Endothelial cell of umbilical vein (primary cell): ENCODE measurements around the gene PCDHGB4. TPM values are rescaled to one million over a fixed set of nuclear protein-coding genes. Genes with fewer than 3 reads are reported as not detected.

Experiments
- BruUV-seq: library from RNA; stranded (reverse); fragments of 400-500 nt; replicated peaks from 2 replicates; lab custom pipeline; 2021; lab: Mats Ljungman, UMichigan
- CTCF ChIA-PET: fragments of 300-600, 350-600 bp; sonication (Branson Sonifier 250); formaldehyde crosslinking; loops from one replicate; lab custom pipeline; 2021; ENCODE audit warnings: antibody characterized with exemption, inconsistent platforms; lab: Charles Lee
- POLR2A ChIA-PET: fragments of 300-600, 350-600 bp; sonication (Branson Sonifier 250); formaldehyde crosslinking; loops from one replicate; lab custom pipeline; 2021; ENCODE audit warnings: antibody characterized with exemption, inconsistent platforms; lab: Charles Lee
- DNase-seq: peaks from one replicate; pipeline ENCODE4 v3.0.0-alpha.2; 2011; ENCODE audit warnings: low read depth, low spot score
- FAIRE-seq: peaks from 2 replicates; lab custom pipeline; 2011; peaks lifted over from hg19 to GRCh38; lab: Jason Lieb, UNC
- H2AFZ ChIP-seq: 2 replicates; pipeline ENCODE4 v1.6.0; 2012; ENCODE audit warnings: low read depth, low read length, control low read depth, inconsistent platforms
- H3K27ac ChIP-seq: 2 replicates; pipeline ENCODE4 v1.5.1; 2011; ENCODE audit warnings: low read depth, mild to moderate bottlenecking, control low read depth, low read length, moderate library complexity; ENCODE audit not compliant: insufficient read depth
- H3K27me3 ChIP-seq, 2 experiments: 2 replicates each; pipeline versions ENCODE4 v1.6.0 to v1.6.1; 2011; ENCODE audit warnings: low read length in 2 of 2, mixed read lengths in 1 of 2; ENCODE audit not compliant: control insufficient read depth in 2 of 2, insufficient read depth in 2 of 2
- H3K36me3 ChIP-seq, 2 experiments: 2 replicates in 1 of 2; 3 replicates in 1 of 2; pipeline ENCODE4 v1.5.1; 2011; ENCODE audit warnings: low read length in 2 of 2, mild to moderate bottlenecking in 1 of 2, moderate library complexity in 1 of 2; ENCODE audit not compliant: control insufficient read depth in 2 of 2, insufficient read depth in 2 of 2; ENCODE audit errors: extremely low read depth in 1 of 2
- H3K4me1 ChIP-seq: 3 replicates; pipeline ENCODE4 v1.5.1; 2011; ENCODE audit warnings: mild to moderate bottlenecking, low read length; ENCODE audit not compliant: control insufficient read depth, insufficient read depth; ENCODE audit errors: extremely low read depth
- H3K4me2 ChIP-seq: 2 replicates; pipeline ENCODE4 v1.6.1; 2011; ENCODE audit warnings: low read length, control low read depth, mixed read lengths; ENCODE audit not compliant: insufficient read depth
- H3K4me3 ChIP-seq, 3 experiments: fragments of 200-600 bp in 1 of 3; sonication (generic), shearing (Covaris generic) in 1 of 3; replicated peaks in 1 of 3; 2 replicates each; pipeline ENCODE4 v1.5.1; 2011 to 2016; ENCODE audit warnings: control low read depth in 3 of 3, low read length in 3 of 3, mild to moderate bottlenecking in 2 of 3, inconsistent platforms in 1 of 3, low read depth in 1 of 3, moderate library complexity in 1 of 3; ENCODE audit not compliant: insufficient read depth in 1 of 3
- H3K79me2 ChIP-seq: 2 replicates; pipeline ENCODE4 v1.6.0; 2012; ENCODE audit warnings: low read length, inconsistent platforms; ENCODE audit not compliant: control insufficient read depth, insufficient read depth
- H3K9ac ChIP-seq: replicated peaks from 2 replicates; pipeline ENCODE3; 2011; ENCODE audit warnings: low read length, control low read depth; ENCODE audit not compliant: insufficient read depth; ENCODE audit errors: extremely low read depth
- H3K9me1 ChIP-seq: replicated peaks from 3 replicates; pipeline ENCODE4 v1.6.0; 2011; ENCODE audit warnings: mild to moderate bottlenecking, low read length; ENCODE audit not compliant: control insufficient read depth, insufficient read depth; ENCODE audit errors: extremely low read depth
- H3K9me3 ChIP-seq: replicated peaks from 2 replicates; pipeline ENCODE4 v1.5.1; 2012; ENCODE audit warnings: low read length, inconsistent platforms; ENCODE audit not compliant: control insufficient read depth, insufficient read depth
- H4K20me1 ChIP-seq: replicated peaks from 2 replicates; pipeline ENCODE3; 2011; ENCODE audit warnings: mild to moderate bottlenecking, low read length; ENCODE audit not compliant: control insufficient read depth, insufficient read depth; ENCODE audit errors: extremely low read depth
- EZH2 ChIP-seq: IDR thresholded peaks from 2 replicates; pipeline ENCODE4 v1.6.1; 2012; ENCODE audit warnings: borderline replicate concordance, low read depth, mild to moderate bottlenecking, moderate library complexity, low read length, inconsistent platforms; ENCODE audit not compliant: severe bottlenecking
- GATA2 ChIP-seq: IDR thresholded peaks from 2 replicates; pipeline ENCODE4 v1.7.0; 2011; ENCODE audit warnings: low read depth, mild to moderate bottlenecking, moderate library complexity, mixed read lengths, low read length; ENCODE audit not compliant: insufficient read length, insufficient read depth
- JUN ChIP-seq: IDR thresholded peaks from 2 replicates; pipeline ENCODE4 v1.6.1; 2011; ENCODE audit warnings: borderline replicate concordance, low read depth; ENCODE audit not compliant: insufficient read length, insufficient read depth
- MYC ChIP-seq: IDR thresholded peaks from one replicate; pipeline ENCODE4 v1.6.1; 2011; ENCODE audit warnings: mild to moderate bottlenecking, low read depth, low read length
- POLR2AphosphoS5 ChIP-seq: IDR thresholded peaks from 2 replicates; pipeline ENCODE4 v1.6.1; 2012; ENCODE audit warnings: low read depth, mild to moderate bottlenecking, control low read depth, low read length, moderate library complexity; ENCODE audit not compliant: insufficient read depth
- dilution Hi-C: fragments of 300-500 bp; cut with MboI; formaldehyde crosslinking; loops from one replicate; pipeline ENCODE4 v1.15.0; 2019; ENCODE audit warnings: low sequenced_read_pairs; ENCODE audit not compliant: extremely low pct_ligation_motif_present
- intact Hi-C: fragments of 100-400 bp; cut with micrococcal nuclease; formaldehyde crosslinking; loops from one replicate; pipeline ENCODE4 v1.10.0; 2022
- polyA plus RNA-seq, 4 experiments: library from polyadenylated mRNA; depleted of rRNA in 3 of 4; stranded (reverse) in 3 of 4; unstranded in 1 of 4; fragments of >200 nt; gene quantifications; 2 replicates each; pipeline versions ENCODE4 v1.2.1 to v1.2.3, GENCODE V29; 2011 to 2012; ENCODE audit warnings: missing spikeins in 1 of 4
- total RNA-seq: library from RNA; stranded (reverse); gene quantifications from 2 replicates; pipeline ENCODE4 v1.2.3, GENCODE V29; 2021
- TF ChIP-seq, protein P1 (sequence below), 2 donors: IDR thresholded peaks; 1 replicate in 1 of 2; 2 replicates in 1 of 2; pipeline ENCODE4 v1.5.1; 2011; ENCODE audit warnings: low read length in 2 of 2, mild to moderate bottlenecking in 2 of 2, moderate library complexity in 2 of 2, control low read depth in 1 of 2, inconsistent platforms in 1 of 2, low read depth in 1 of 2; ENCODE audit not compliant: insufficient read depth in 1 of 2; ENCODE audit errors: extremely low read depth in 1 of 2

PCDHGB4 gene
- total and polyA plus RNA-seq, 2 donors (not counting 3 experiments of a cell fraction or from before 2014, with no cell fraction given): 6.5 to 6.9 TPM

DNA sequence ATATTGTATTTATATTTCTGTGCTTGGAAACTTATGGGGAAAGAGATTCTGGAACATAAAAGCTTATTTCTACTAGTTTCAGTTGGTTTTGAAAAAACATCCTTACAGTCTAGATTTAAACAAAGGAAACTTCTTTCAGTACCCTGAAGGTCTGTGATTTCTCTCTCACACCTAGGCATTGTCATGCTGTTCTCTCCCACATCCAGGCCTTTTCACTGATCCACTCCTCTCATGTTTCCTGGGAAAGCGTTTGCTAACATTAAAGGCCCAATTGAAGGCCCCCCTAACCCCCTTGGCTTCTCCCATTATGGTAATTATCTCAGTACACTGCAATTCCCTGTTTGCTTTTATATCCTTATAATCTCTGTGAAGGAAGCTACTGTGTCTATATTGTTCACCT lies 44.7 kb upstream of the PCDHGB4 start:
- Histone ChIP-seq H4K20me1 (no peaks in the 10 kb centered on the region), H3K27ac (no peak overlapping the region), H3K27me3 (peaks cover 12 to 32% of the 10 kb centered on the region in 2 experiments), H3K4me2 (no peak overlapping the region), H3K9ac (no peak overlapping the region), H3K79me2 (no peaks in the 10 kb centered on the region), H3K4me3 (no peak overlapping the region), H3K4me1 (peaks cover 3% of the 10 kb centered on the region), H3K9me3 (no peaks in the 10 kb centered on the region), H3K9me1 (no peaks in the 10 kb centered on the region), H3K36me3 (no peaks in the 10 kb centered on the region), H2AFZ (no peak overlapping the region)
- TF ChIP-seq MYC (no peak), GATA2 (no peak), POLR2AphosphoS5 (no peak), JUN (no peak), EZH2 (no peak)
- TF ChIP-seq, protein P1, sequence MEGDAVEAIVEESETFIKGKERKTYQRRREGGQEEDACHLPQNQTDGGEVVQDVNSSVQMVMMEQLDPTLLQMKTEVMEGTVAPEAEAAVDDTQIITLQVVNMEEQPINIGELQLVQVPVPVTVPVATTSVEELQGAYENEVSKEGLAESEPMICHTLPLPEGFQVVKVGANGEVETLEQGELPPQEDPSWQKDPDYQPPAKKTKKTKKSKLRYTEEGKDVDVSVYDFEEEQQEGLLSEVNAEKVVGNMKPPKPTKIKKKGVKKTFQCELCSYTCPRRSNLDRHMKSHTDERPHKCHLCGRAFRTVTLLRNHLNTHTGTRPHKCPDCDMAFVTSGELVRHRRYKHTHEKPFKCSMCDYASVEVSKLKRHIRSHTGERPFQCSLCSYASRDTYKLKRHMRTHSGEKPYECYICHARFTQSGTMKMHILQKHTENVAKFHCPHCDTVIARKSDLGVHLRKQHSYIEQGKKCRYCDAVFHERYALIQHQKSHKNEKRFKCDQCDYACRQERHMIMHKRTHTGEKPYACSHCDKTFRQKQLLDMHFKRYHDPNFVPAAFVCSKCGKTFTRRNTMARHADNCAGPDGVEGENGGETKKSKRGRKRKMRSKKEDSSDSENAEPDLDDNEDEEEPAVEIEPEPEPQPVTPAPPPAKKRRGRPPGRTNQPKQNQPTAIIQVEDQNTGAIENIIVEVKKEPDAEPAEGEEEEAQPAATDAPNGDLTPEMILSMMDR (IDR thresholded peaks at IDR 0.05; ENCODE audit: extremely low read depth in 1 of 2, insufficient read depth in 1 of 2, low read depth in 1 of 2, low read length in 2 of 2): no peak
- BruUV-seq: no TSS peak
- no peak for FAIRE-seq
- ChIA-PET POLR2A (no interaction called here), CTCF (interaction anchor here (1.2 to 3.8 kb wide), 9 partner anchors 8 to 224 kb away, joined by 3 to 38 read pairs (median 9); partner anchors contain the start of genes PCDHGA1 and PCDHGA10)
- intact Hi-C loops (loop anchor here (2.0 kb wide), 1 partner anchor 22 kb away; the partner anchor contains the start of gene TAF7), dilution Hi-C loops (no loop called here)
- DNase-seq: no peak
